NCI-H2107 treated with DMSO at 0.1 percent for 48 hours (cell line): ENCODE measurements around the gene PHYKPL.

Source experiments
- DNase-seq: peaks from one replicate; lab custom pipeline; 2025; ENCODE audit not compliant: unreplicated experiment; lab: John Stamatoyannopoulos, UW

Gene PHYKPL

GRCh38 chr5:178192787-178193186, 39.8 kb downstream of the PHYKPL start:
- DNase-seq, result no peak

DNA sequence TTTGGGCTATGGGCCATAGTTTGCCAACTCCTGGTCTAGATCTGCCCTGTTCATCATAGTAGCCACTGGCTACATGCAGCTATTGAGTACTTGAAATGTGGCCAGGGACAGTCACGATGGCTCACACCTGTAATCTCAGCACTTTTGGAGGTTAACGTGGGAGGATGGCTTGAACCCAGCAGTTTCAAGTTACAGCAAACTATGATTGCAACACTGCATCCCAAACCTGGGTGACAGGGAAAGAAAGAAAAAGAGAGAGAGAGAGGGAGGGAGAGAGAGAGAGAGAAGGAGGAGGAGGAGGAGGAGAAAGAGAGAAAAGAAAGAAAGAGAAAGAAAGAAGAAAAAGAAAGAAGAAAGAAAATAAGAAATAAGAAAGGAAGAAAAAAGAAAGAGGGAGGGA, 40.4 kb downstream of the PHYKPL start:
- no peak for DNase-seq

GRCh38 chr5:178191661-178192060, 40.9 kb downstream of the PHYKPL start:
- DNase-seq, result no peak

- no peak for DNase-seq
Observed at GRCh38 chr5:178189433-178189832, 43.2 kb downstream of the PHYKPL start.

- no peak for DNase-seq
Observed at GRCh38 chr5:178187014-178187413, 45.6 kb downstream of the PHYKPL start, which contains the start of gene GMCL2. Gene GMCL2 (minus strand): TSS chr5:178187371. CDS start chr5:178187299, 72 bp downstream.

- DNase-seq, result no peak
Observed at GRCh38 chr5:178186427-178186826, 46.2 kb downstream of the PHYKPL start.

DNA sequence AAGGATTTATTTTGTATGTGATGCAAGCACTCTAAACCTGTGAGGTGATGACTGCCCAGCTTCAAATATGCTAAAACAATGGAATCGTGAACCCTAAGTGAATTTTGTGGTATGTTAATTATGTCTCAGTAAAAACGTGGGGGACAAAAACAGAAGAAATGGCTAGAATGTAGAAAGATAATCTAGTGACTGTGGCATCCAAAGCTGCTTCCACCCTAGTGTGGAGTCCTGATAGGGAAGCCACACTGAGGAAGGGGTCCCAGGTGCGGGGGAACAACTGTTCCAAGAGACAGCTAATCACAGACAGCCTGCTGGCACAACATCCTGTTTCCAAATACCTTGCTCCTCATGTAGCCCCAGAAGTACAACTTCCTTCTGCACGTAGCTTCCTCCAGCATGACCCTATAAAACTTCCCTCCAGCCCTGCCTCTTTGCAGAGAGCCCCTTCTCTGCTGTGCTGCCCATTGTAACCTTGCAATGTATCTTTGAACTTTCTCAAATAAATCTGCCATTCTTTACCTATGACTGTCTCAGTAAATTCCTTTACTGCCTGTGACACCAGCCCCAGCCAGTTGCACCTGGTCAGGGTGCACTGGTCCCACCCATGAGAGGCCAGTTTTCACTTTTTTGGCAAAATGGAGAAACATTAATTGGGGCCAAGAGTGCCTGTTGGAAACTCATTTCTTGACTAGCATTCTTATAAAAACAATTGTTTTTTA, 50.3 kb downstream of the PHYKPL start:
- no peak for DNase-seq

- no peak for DNase-seq
Observed at GRCh38 chr5:178180141-178180863, 52.3 kb downstream of the PHYKPL start.

DNA sequence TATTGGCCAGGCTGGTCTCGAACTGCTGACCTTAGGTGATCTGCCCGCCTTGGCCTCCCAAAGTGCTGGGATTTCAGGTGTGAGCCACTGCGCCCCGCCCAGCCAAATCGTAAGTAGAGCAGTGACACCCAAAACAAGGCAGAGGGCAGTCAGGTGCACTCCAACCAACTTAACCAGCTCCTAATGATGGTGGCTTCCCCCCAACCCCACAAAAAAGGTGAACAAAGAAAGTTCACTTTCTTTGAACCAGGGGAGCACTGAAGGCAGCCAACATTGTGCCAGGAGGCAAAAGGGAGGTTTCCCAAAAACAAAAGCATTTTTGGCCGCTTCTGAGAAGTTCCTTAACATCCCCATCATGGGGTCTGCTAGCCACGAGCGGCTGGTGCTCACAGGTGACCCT, 55.0 kb downstream of the PHYKPL start:
- no peak for DNase-seq

DNA sequence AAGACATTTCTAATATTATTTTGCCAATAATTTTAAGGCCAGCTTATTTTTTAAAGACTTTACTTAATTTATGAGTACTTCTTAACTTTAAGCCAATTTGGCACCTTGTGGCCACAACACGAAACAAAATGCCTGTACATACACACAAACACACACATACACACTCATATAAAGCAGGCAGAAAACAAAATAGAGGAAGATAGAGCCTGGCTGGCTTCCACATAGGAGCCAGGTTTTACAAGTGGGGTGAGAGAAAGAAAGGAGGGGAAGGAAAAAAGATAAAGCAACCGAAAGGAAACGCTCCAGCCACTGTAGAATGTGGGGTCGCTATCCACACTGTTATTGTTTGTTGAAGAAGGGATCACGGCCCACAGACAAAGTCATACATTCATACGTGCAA, 55.8 kb downstream of the PHYKPL start:
- DNase-seq, result no peak

GRCh38 chr5:178174456-178174855, 58.1 kb downstream of the PHYKPL start:
- no peak for DNase-seq

DNA sequence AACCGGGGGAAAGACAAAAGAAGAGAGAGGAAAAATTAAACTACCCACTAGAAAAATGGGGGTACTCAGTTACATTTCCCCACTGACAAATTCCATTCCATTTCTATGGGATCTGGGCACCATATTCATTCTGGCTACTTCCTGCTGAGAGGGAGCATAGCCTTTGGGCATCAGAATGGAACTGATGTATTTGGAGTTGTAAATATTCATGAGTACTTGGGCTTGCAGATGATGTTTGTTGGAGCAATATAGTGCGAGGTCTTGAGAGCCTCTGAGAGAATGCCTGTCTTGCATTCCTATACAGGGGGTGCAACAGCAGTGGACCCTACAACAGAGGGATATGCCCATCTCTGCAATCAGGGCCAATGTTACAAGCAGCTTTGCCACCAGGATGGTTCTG, 62.1 kb downstream of the PHYKPL start:
- DNase-seq, result no peak

GRCh38 chr5:178165581-178165980, 67.0 kb downstream of the PHYKPL start:
- no peak for DNase-seq

DNA sequence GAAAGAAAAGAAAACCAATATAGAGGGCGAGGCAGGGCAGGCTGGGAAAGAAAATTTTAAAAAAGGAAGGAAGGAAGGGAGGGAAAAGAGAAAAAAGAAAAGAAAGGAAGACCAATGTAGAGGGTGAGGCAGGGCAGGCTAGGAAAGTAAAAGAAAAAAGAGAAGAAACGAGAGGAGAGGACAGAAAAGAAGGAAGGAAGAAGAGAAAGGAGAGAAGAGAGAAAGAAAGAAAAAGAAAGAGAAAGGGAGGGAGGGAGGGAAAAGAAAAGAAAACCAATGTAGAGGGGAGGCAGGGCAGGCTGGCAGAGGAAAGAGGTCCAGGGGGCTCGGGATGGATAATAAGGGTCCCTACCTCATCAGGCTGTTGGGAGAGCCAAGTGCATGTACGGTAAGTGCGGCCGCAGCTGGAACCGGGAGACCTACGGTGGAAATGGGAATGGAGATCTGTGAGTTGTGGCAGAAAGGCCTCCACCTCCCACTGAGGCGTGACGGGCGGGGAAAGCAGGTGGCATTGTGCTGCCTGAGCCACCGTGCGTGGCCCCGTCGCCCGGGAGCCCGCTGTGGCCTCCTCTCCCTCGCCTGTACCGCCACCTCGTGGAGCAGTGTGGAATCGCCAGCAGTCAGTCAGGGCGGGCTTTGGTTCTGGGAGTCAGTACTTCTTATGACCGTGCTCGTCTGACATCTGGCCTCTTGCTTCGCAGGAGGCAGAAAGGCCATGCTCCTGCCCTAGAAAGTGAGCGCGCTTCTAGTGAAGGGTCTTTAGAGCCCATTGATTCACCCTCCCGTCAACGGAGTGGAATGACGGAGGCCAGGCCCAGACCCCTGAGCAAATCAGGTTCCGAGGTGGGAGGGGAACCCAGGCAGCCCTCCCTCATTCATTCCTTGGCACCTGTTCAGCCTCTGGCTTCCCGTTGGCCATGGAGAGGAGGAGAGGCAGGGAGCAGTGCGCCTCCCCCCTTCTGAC, 68.5 kb downstream of the PHYKPL start:
- DNase-seq, result peak; percentile 64

DNA sequence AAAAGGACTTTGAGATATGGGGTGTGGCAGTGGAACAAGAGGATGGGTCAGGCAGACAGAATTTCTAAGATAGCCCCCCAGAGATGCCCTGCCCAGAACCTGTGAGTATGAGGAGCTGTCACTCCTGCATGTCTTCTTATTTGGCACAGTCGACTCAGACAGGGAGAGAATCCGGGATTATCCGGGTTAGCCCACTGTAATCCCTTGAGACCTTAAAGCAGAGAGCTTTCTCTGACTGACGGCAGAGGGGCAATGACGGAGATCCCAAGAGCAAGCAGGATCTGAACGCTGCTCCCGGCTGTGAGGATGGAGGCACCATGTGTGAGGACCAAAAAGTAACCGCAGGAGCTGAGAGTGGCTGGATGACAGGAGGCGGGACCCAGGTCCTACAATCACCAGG, 70.1 kb downstream of the PHYKPL start:
- no peak for DNase-seq

DNA sequence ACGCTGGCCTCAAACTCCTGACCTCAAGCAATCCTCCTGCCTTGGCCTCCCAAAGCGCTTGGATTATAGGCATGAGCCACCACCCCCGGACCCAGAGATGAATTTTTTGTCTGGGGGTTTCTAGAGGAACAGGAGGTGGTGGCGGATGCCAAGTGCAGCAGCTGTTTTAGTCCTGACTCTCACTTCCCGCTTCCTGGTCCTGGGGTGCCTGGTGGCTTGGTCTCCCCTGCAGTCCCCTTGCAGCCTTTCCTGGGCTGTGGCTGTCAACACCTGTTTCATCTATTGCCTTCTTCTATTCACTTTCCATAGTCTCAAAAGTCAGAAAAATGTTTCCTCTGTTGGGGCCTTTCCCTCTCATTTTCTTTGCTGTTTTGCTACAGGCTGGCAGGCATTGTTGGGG, 72.4 kb downstream of the PHYKPL start:
- DNase-seq, result no peak
